Stimulated activated CD8-positive, alpha-beta memory T cell treated with anti-CD3 and anti-CD28 coated beads, Interleukin-7, amount 100 ng/mL, for 24 hours (primary cell): ENCODE results near the gene P4HB.

Experiments used
- DNase-seq: peaks from one replicate; pipeline ENCODE4 v3.0.0-alpha.2; 2020; ENCODE audit warnings: low read depth

The P4HB gene

GRCh38 chr17:81831563-81831956, 28.8 kb downstream of the P4HB start:
- no peak for DNase-seq

GRCh38 chr17:81829858-81830257, 30.5 kb downstream of the P4HB start:
- DNase-seq = no peak

GRCh38 chr17:81828656-81829055, 31.7 kb downstream of the P4HB start:
- DNase-seq = no peak

GRCh38 chr17:81825841-81826466, 34.4 kb downstream of the P4HB start:
- no peak for DNase-seq

GRCh38 chr17:81824595-81824994, 35.7 kb downstream of the P4HB start:
- DNase-seq = no peak

GRCh38 chr17:81823820-81824550, 36.4 kb downstream of the P4HB start:
- no peak for DNase-seq

- no peak for DNase-seq
Measured at GRCh38 chr17:81822996-81823819, 37.1 kb downstream of the P4HB start.

GRCh38 chr17:81822312-81822637, 38.1 kb downstream of the P4HB start:
- DNase-seq = no peak

- DNase-seq = no peak
Measured at GRCh38 chr17:81821603-81822311, 38.6 kb downstream of the P4HB start.

GRCh38 chr17:81821147-81821546, 39.2 kb downstream of the P4HB start:
- DNase-seq = no peak

GRCh38 chr17:81819708-81820107, 40.6 kb downstream of the P4HB start:
- no peak for DNase-seq

GRCh38 chr17:81817758-81818147, 42.6 kb downstream of the P4HB start:
- DNase-seq = no peak

GRCh38 chr17:81815646-81815986, 44.7 kb downstream of the P4HB start:
- no peak for DNase-seq

GRCh38 chr17:81814748-81815645, 45.3 kb downstream of the P4HB start:
- DNase-seq = no peak

- DNase-seq = no peak
Measured at GRCh38 chr17:81813861-81814683, 46.3 kb downstream of the P4HB start.

- no peak for DNase-seq
Measured at GRCh38 chr17:81813371-81813684, 47.0 kb downstream of the P4HB start.

- no peak for DNase-seq
Measured at GRCh38 chr17:81812571-81813370, 47.6 kb downstream of the P4HB start.

GRCh38 chr17:81811705-81812570, 48.4 kb downstream of the P4HB start:
- no peak for DNase-seq
